ENCODE results near the gene CDK5RAP2.

CDK5RAP2 gene

GRCh38 chr9:120363697-120364096, 216.3 kb downstream of the CDK5RAP2 start:
- TF ChIP-seq EP300 (IDR thresholded peaks at IDR 0.05; ENCODE audit: borderline replicate concordance) (no peak), EGR1 (IDR thresholded peaks at IDR 0.05) (no peak), TCF12 (IDR thresholded peaks at IDR 0.05; ENCODE audit: low read depth) (no peak), YY1 (IDR thresholded peaks at IDR 0.05; ENCODE audit: low read depth) (no peak), TAF1 (IDR thresholded peaks at IDR 0.05; ENCODE audit: low read depth) (no peak), CEBPB (IDR thresholded peaks at IDR 0.05) (no peak), MAX (IDR thresholded peaks at IDR 0.05) (no peak), REST (IDR thresholded peaks at IDR 0.05; ENCODE audit: low read depth) (no peak), RAD21 (IDR thresholded peaks at IDR 0.05; ENCODE audit: low read depth) (no peak), TEAD4 (IDR thresholded peaks at IDR 0.05) (no peak), ZBTB7A (IDR thresholded peaks at IDR 0.05; ENCODE audit: low read depth) (no peak), CREB1 (IDR thresholded peaks at IDR 0.05; ENCODE audit: low read depth) (no peak), NFIC (IDR thresholded peaks at IDR 0.05) (no peak)

- TF ChIP-seq USF1 (IDR thresholded peaks at IDR 0.05), result no peak
- no peak for TF ChIP-seq MAX (IDR thresholded peaks at IDR 0.05)
- no peak for TF ChIP-seq TEAD4 (IDR thresholded peaks at IDR 0.05)
- TF ChIP-seq CEBPB (IDR thresholded peaks at IDR 0.05), result no peak
- no peak for TF ChIP-seq ZBTB7A (IDR thresholded peaks at IDR 0.05; ENCODE audit: low read depth)
- TF ChIP-seq TAF1 (IDR thresholded peaks at IDR 0.05; ENCODE audit: low read depth), result no peak
- no peak for TF ChIP-seq CREB1 (IDR thresholded peaks at IDR 0.05; ENCODE audit: low read depth)
- TF ChIP-seq REST (IDR thresholded peaks at IDR 0.05; ENCODE audit: low read depth), result no peak
- no peak for TF ChIP-seq EGR1 (IDR thresholded peaks at IDR 0.05)
- no peak for TF ChIP-seq TCF12 (IDR thresholded peaks at IDR 0.05; ENCODE audit: low read depth)
- no peak for TF ChIP-seq FOXM1 (IDR thresholded peaks at IDR 0.05; ENCODE audit: borderline replicate concordance, low read depth)
- no peak for TF ChIP-seq RAD21 (IDR thresholded peaks at IDR 0.05; ENCODE audit: low read depth)
- TF ChIP-seq EP300 (IDR thresholded peaks at IDR 0.05; ENCODE audit: borderline replicate concordance), result no peak
- TF ChIP-seq NFIC (IDR thresholded peaks at IDR 0.05), result no peak
- no peak for TF ChIP-seq YY1 (IDR thresholded peaks at IDR 0.05; ENCODE audit: low read depth)
Measured at GRCh38 chr9:120362446-120362845, 217.5 kb downstream of the CDK5RAP2 start.

- TF ChIP-seq MAX (IDR thresholded peaks at IDR 0.05) (no peak), TEAD4 (IDR thresholded peaks at IDR 0.05) (no peak), YY1 (IDR thresholded peaks at IDR 0.05; ENCODE audit: low read depth) (no peak)
Measured at GRCh38 chr9:120361551-120361950, 218.4 kb downstream of the CDK5RAP2 start.

GRCh38 chr9:120360510-120360909, 219.5 kb downstream of the CDK5RAP2 start:
- no peak for TF ChIP-seq RAD21 (IDR thresholded peaks at IDR 0.05; ENCODE audit: low read depth)

- TF ChIP-seq TEAD4 (IDR thresholded peaks at IDR 0.05) (no peak), YY1 (IDR thresholded peaks at IDR 0.05; ENCODE audit: low read depth) (no peak), EP300 (IDR thresholded peaks at IDR 0.05; ENCODE audit: borderline replicate concordance) (no peak), CEBPB (IDR thresholded peaks at IDR 0.05) (no peak), REST (IDR thresholded peaks at IDR 0.05; ENCODE audit: low read depth) (no peak), ZBTB7A (IDR thresholded peaks at IDR 0.05; ENCODE audit: low read depth) (no peak), NFIC (IDR thresholded peaks at IDR 0.05) (no peak), TCF12 (IDR thresholded peaks at IDR 0.05; ENCODE audit: low read depth) (no peak), RAD21 (IDR thresholded peaks at IDR 0.05; ENCODE audit: low read depth) (no peak), USF1 (IDR thresholded peaks at IDR 0.05) (no peak), CREB1 (IDR thresholded peaks at IDR 0.05; ENCODE audit: low read depth) (no peak), TAF1 (IDR thresholded peaks at IDR 0.05; ENCODE audit: low read depth) (no peak), MAX (IDR thresholded peaks at IDR 0.05) (no peak), FOXM1 (IDR thresholded peaks at IDR 0.05; ENCODE audit: borderline replicate concordance, low read depth) (no peak), EGR1 (IDR thresholded peaks at IDR 0.05) (no peak)
Measured at GRCh38 chr9:120360046-120360445, 219.9 kb downstream of the CDK5RAP2 start.
